Measurements from ENCODE around the gene LRGUK. TPM values are rescaled to one million over a fixed set of nuclear protein-coding genes. Genes with fewer than 3 reads are reported as not detected.
A peak's percentile ranks its signal among the peaks of the same experiment; 100 is the strongest.
"Not testable (repeated sequence)": the region's sequence is repeated elsewhere in the genome, so short reads cannot be mapped to it uniquely, and the experiment has no call there.

Gene LRGUK
- total RNA-seq: under 1 TPM; 0.07 to 0.14 TPM

GRCh38 chr7:134126966-134127848, at the start of gene LRGUK:
LRGUK (plus strand) TSS chr7:134127340; CDS start chr7:134127368, 28 bp downstream.
- DNase-seq (peak; percentile 89), ATAC-seq (peak; percentile 100)
- peak within 1 kb of the TSS; percentile 76 for H3K4me3 Mint-ChIP-seq
- intact Hi-C loops (cut with DNase I, micrococcal nuclease): loop anchor here (1.0 to 10.0 kb wide), 4 partner anchors 190 to 1045 kb away; partner anchors contain the start of genes CHCHD3 (in 1 of the 2) and EXOC4 (in 1 of the 2)
- peaks cover 16% of the 10 kb centered on the region for H3K4me1 Mint-ChIP-seq
- H3K27ac Mint-ChIP-seq: no peak within 1 kb of the TSS
- no peaks in the 10 kb centered on the region for H3K36me3 Mint-ChIP-seq (ENCODE audit: low read depth)
- CTCF ChIA-PET: interaction anchor here (0.6 to 2.7 kb wide), 8 partner anchors 11 to 1195 kb away, joined by 3 to 19 read pairs (median 4); partner anchors contain the start of gene EXOC4
- POLR2A ChIA-PET: no interaction called here
- peaks cover 16% of the 10 kb centered on the region for H3K27me3 Mint-ChIP-seq
- H3K9me3 Mint-ChIP-seq (ENCODE audit: low read depth): no peaks in the 10 kb centered on the region

GRCh38 chr7:134077560-134077959, 49.6 kb upstream of the LRGUK start:
- POLR2A ChIA-PET: not testable (repeated sequence)

GRCh38 chr7:134078991-134079390, 48.1 kb upstream of the LRGUK start:
- intact Hi-C loops (cut with DNase I, micrococcal nuclease): no loop called here

More at GRCh38 chr7:134077560-134077959, 49.6 kb upstream of the LRGUK start:
- H3K36me3 Mint-ChIP-seq (ENCODE audit: low read depth): peaks cover 15% of the 10 kb centered on the region
- DNase-seq; H3K4me3 Mint-ChIP-seq; ATAC-seq; H3K4me1 Mint-ChIP-seq; intact Hi-C loops (cut with DNase I, micrococcal nuclease); H3K9me3 Mint-ChIP-seq (ENCODE audit: low read depth); H3K27me3 Mint-ChIP-seq; H3K27ac Mint-ChIP-seq: not testable (repeated sequence)
- CTCF ChIA-PET: interaction anchor here (0.5 to 1.4 kb wide), 2 partner anchors 10 to 128 kb away, joined by 3 read pairs; no protein-coding TSS in a partner anchor

GRCh38 chr7:134081695-134082094, 45.4 kb upstream of the LRGUK start:
- H3K4me1 Mint-ChIP-seq: no peaks in the 10 kb centered on the region
- no peak overlapping the region for H3K4me3 Mint-ChIP-seq
- no peak overlapping the region for H3K27ac Mint-ChIP-seq
- H3K27me3 Mint-ChIP-seq: no peaks in the 10 kb centered on the region
- POLR2A ChIA-PET: no interaction called here
- no peaks in the 10 kb centered on the region for H3K9me3 Mint-ChIP-seq (ENCODE audit: low read depth)
- intact Hi-C loops (cut with DNase I, micrococcal nuclease): no loop called here
- no peaks in the 10 kb centered on the region for H3K36me3 Mint-ChIP-seq (ENCODE audit: low read depth)
- no peak for ATAC-seq
- no peak for DNase-seq
- CTCF ChIA-PET: no interaction called here

More at GRCh38 chr7:134078991-134079390, 48.1 kb upstream of the LRGUK start:
- no peak overlapping the region for H3K4me3 Mint-ChIP-seq
- no peaks in the 10 kb centered on the region for H3K4me1 Mint-ChIP-seq
- ChIA-PET CTCF (no interaction called here), POLR2A (no interaction called here)
- peaks cover 10% of the 10 kb centered on the region for H3K9me3 Mint-ChIP-seq (ENCODE audit: low read depth)
- peaks cover 13% of the 10 kb centered on the region for H3K36me3 Mint-ChIP-seq (ENCODE audit: low read depth)
- H3K27me3 Mint-ChIP-seq: no peaks in the 10 kb centered on the region
- no peak for ATAC-seq
- no peak overlapping the region for H3K27ac Mint-ChIP-seq
- no peak for DNase-seq

- H3K36me3 Mint-ChIP-seq (ENCODE audit: low read depth): peaks cover 3% of the 10 kb centered on the region
- DNase-seq (no peak), ATAC-seq (no peak)
- no peak overlapping the region for H3K4me3 Mint-ChIP-seq
- intact Hi-C loops (cut with DNase I, micrococcal nuclease): no loop called here
- no peaks in the 10 kb centered on the region for H3K27me3 Mint-ChIP-seq
- H3K4me1 Mint-ChIP-seq: no peaks in the 10 kb centered on the region
- no peak overlapping the region for H3K27ac Mint-ChIP-seq
- peaks cover 13% of the 10 kb centered on the region for H3K9me3 Mint-ChIP-seq (ENCODE audit: low read depth)
- POLR2A ChIA-PET: no interaction called here
- CTCF ChIA-PET: interaction anchor here (0.6 to 0.8 kb wide), 2 partner anchors 47 to 274 kb away, joined by 3 read pairs; no protein-coding TSS in a partner anchor
Measured at GRCh38 chr7:134083766-134084487, 43.2 kb upstream of the LRGUK start.

- Mint-ChIP-seq H3K27ac (no peak overlapping the region), H3K27me3 (no peaks in the 10 kb centered on the region), H3K4me1 (no peaks in the 10 kb centered on the region), H3K4me3 (no peak overlapping the region), H3K36me3 (ENCODE audit: low read depth) (peaks cover 5% of the 10 kb centered on the region), H3K9me3 (ENCODE audit: low read depth) (peaks cover 17% of the 10 kb centered on the region)
- intact Hi-C loops (cut with DNase I, micrococcal nuclease): no loop called here
- ATAC-seq (no peak), DNase-seq (no peak)
- ChIA-PET CTCF (interaction anchor here (0.6 kb wide), 1 partner anchor 48 kb away, joined by 3 read pairs; no protein-coding TSS in a partner anchor), POLR2A (no interaction called here)
Measured at GRCh38 chr7:134084488-134085144, 42.5 kb upstream of the LRGUK start.

- peaks cover 8% of the 10 kb centered on the region for H3K36me3 Mint-ChIP-seq (ENCODE audit: low read depth)
- peaks cover 23% of the 10 kb centered on the region for H3K9me3 Mint-ChIP-seq (ENCODE audit: low read depth)
- POLR2A ChIA-PET: no interaction called here
- H3K4me1 Mint-ChIP-seq: no peaks in the 10 kb centered on the region
- intact Hi-C loops (cut with DNase I, micrococcal nuclease): no loop called here
- H3K4me3 Mint-ChIP-seq: no peak overlapping the region
- DNase-seq: no peak
- H3K27me3 Mint-ChIP-seq: no peaks in the 10 kb centered on the region
- CTCF ChIA-PET: interaction anchor here (0.5 to 0.6 kb wide), 2 partner anchors 194 to 557 kb away, joined by 3 to 4 read pairs; no protein-coding TSS in a partner anchor
- ATAC-seq: no peak
- H3K27ac Mint-ChIP-seq: no peak overlapping the region
Measured at GRCh38 chr7:134085311-134085710, 41.8 kb upstream of the LRGUK start.

- POLR2A ChIA-PET: no interaction called here
- Mint-ChIP-seq H3K36me3 (ENCODE audit: low read depth) (peaks cover 10% of the 10 kb centered on the region), H3K4me3 (no peak overlapping the region), H3K9me3 (ENCODE audit: low read depth) (peaks cover 29% of the 10 kb centered on the region), H3K27ac (no peak overlapping the region), H3K27me3 (no peaks in the 10 kb centered on the region), H3K4me1 (no peaks in the 10 kb centered on the region)
- DNase-seq (no peak), ATAC-seq (no peak)
- CTCF ChIA-PET: interaction anchor here (1.1 kb wide), 1 partner anchor 10 kb away, joined by 3 read pairs; no protein-coding TSS in a partner anchor
- intact Hi-C loops (cut with DNase I, micrococcal nuclease): no loop called here
Measured at GRCh38 chr7:134086998-134087735, 40.0 kb upstream of the LRGUK start.

GRCh38 chr7:134088199-134088598, 38.9 kb upstream of the LRGUK start:
- ATAC-seq: no peak
- POLR2A ChIA-PET: no interaction called here
- no peaks in the 10 kb centered on the region for H3K4me1 Mint-ChIP-seq
- CTCF ChIA-PET: interaction anchor here (1.1 kb wide), 1 partner anchor 11 kb away, joined by 3 read pairs; no protein-coding TSS in a partner anchor
- H3K27me3 Mint-ChIP-seq: no peaks in the 10 kb centered on the region
- intact Hi-C loops (cut with DNase I, micrococcal nuclease): no loop called here
- DNase-seq: no peak
- H3K27ac Mint-ChIP-seq: no peak overlapping the region
- H3K4me3 Mint-ChIP-seq: no peak overlapping the region
- H3K9me3 Mint-ChIP-seq (ENCODE audit: low read depth): peaks cover 33% of the 10 kb centered on the region
- peaks cover 11% of the 10 kb centered on the region for H3K36me3 Mint-ChIP-seq (ENCODE audit: low read depth)

- Mint-ChIP-seq H3K9me3 (ENCODE audit: low read depth) (peaks cover 44% of the 10 kb centered on the region), H3K36me3 (ENCODE audit: low read depth) (peaks cover 11% of the 10 kb centered on the region), H3K27ac (no peak overlapping the region), H3K27me3 (no peaks in the 10 kb centered on the region), H3K4me3 (no peak overlapping the region), H3K4me1 (no peaks in the 10 kb centered on the region)
- ChIA-PET CTCF (interaction anchor here (0.6 kb wide), 1 partner anchor 9 kb away, joined by 3 read pairs; no protein-coding TSS in a partner anchor), POLR2A (no interaction called here)
- DNase-seq (no peak), ATAC-seq (no peak)
- intact Hi-C loops (cut with DNase I, micrococcal nuclease): no loop called here
Measured at GRCh38 chr7:134089446-134089845, 37.7 kb upstream of the LRGUK start.
